Neutrophil (primary cell): ENCODE measurements around the gene CORO2A.
"Not testable (repeated sequence)": the region's sequence is repeated elsewhere in the genome, so short reads cannot be mapped to it uniquely, and the experiment has no call there.

ENCODE experiments used
- H3K27ac ChIP-seq: fragments of 200-600 bp; sonication (generic); 2 replicates; pipeline ENCODE4 v1.5.1; 2016; ENCODE audit warnings: mild to moderate bottlenecking, moderate library complexity
- H3K27me3 ChIP-seq: fragments of 200-600 bp; sonication (generic); 2 replicates; pipeline ENCODE4 v1.6.0; 2016; ENCODE audit warnings: mild to moderate bottlenecking
- H3K36me3 ChIP-seq: fragments of 200-600 bp; sonication (generic); 2 replicates; pipeline ENCODE4 v1.5.1; 2017
- H3K4me1 ChIP-seq, 2 experiments: fragments of 200-600 bp in 1 of 2; sonication (generic) in 1 of 2; 1 replicate in 1 of 2; 2 replicates in 1 of 2; pipeline versions ENCODE4 v1.5.1 to v1.6.1; 2013 to 2016; ENCODE audit warnings: low read depth in 1 of 2, low read length in 1 of 2, mild to moderate bottlenecking in 1 of 2, moderate library complexity in 1 of 2; ENCODE audit not compliant: control insufficient read depth in 1 of 2, insufficient read depth in 1 of 2
- H3K4me3 ChIP-seq, 2 experiments: fragments of 200-600 bp in 1 of 2; sonication (generic) in 1 of 2; 1 replicate in 1 of 2; 2 replicates in 1 of 2; pipeline ENCODE4 v1.5.1; 2013 to 2016; ENCODE audit warnings: low read depth in 1 of 2, low read length in 1 of 2, mild to moderate bottlenecking in 1 of 2, moderate library complexity in 1 of 2
- H3K9me3 ChIP-seq: fragments of 200-600 bp; sonication (generic); 2 replicates; pipeline ENCODE4 v1.5.1; 2016
- TF ChIP-seq, protein P1 (sequence below): fragments of 200-600 bp; sonication (generic); IDR thresholded peaks from 2 replicates; pipeline ENCODE4 v1.5.1; 2016; ENCODE audit warnings: antibody characterized with exemption

Gene CORO2A

DNA sequence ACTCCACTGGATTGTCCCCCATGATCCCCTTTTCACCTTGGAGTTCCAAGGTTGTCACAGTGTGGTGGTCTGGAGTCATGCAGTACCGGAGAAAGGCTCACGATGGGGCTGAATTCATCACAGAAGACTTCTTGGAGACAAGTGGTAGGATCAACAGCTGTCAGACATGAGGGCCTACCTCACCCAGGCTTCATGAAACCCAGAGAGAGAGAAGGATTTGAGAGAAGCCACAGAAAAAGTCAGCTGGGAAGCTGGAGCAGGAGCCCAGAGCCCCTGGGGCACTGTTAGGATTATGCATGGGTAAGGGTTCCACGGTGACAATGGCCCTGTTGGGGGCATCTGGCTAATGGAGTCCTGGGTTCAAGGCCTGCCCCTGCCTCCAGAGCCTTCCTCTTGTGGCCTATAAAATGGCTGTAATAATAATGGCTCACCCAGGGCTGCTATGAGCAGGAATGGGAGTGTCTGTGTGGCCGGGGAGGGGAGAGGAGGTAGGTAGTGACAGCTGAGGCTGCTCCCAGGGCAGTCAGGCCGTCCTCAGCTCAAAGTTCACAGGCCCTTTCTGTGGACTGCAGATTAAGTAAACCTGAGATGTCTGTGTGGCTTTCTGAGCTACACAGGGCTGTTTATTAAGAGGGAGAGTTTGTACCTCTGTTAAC is 74.3 kb downstream of the CORO2A start:
- peak overlapping the region; percentile 76 to 98 for H3K4me3 ChIP-seq
- no peaks in the 10 kb centered on the region for H3K27me3 ChIP-seq
- no peaks in the 10 kb centered on the region for H3K9me3 ChIP-seq
- peaks cover 4% of the 10 kb centered on the region for H3K36me3 ChIP-seq
- H3K27ac ChIP-seq, result peak overlapping the region; percentile 96
- TF ChIP-seq, protein P1, sequence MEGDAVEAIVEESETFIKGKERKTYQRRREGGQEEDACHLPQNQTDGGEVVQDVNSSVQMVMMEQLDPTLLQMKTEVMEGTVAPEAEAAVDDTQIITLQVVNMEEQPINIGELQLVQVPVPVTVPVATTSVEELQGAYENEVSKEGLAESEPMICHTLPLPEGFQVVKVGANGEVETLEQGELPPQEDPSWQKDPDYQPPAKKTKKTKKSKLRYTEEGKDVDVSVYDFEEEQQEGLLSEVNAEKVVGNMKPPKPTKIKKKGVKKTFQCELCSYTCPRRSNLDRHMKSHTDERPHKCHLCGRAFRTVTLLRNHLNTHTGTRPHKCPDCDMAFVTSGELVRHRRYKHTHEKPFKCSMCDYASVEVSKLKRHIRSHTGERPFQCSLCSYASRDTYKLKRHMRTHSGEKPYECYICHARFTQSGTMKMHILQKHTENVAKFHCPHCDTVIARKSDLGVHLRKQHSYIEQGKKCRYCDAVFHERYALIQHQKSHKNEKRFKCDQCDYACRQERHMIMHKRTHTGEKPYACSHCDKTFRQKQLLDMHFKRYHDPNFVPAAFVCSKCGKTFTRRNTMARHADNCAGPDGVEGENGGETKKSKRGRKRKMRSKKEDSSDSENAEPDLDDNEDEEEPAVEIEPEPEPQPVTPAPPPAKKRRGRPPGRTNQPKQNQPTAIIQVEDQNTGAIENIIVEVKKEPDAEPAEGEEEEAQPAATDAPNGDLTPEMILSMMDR, result no peak
- peaks cover 45 to 56% of the 10 kb centered on the region in 2 experiments for H3K4me1 ChIP-seq

DNA sequence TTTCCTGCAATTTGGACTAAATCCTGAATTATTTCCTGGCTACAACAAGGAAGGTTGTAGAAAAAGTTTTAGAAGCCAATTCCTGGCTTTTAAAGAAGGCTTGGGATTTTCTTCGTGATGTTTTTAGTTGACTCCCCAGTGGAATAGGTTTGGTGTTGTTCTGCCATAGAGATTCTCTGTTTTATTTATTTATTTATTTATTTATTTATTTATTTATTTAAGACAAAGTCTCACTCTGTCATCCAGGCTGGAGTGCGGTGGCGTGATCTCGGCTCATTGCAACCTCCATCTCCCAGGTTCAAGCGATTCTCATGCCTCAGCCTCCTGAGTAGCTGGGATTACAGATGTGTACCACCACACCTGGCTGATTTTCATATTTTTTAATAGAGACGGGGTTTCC is 75.3 kb downstream of the CORO2A start:
- Histone ChIP-seq H3K4me1 (peaks cover 49 to 57% of the 10 kb centered on the region in 2 experiments), H3K27ac (peak overlapping the region; percentile 96)
- not testable (repeated sequence) for H3K36me3 ChIP-seq, H3K27me3 ChIP-seq, H3K4me3 ChIP-seq, H3K9me3 ChIP-seq

DNA sequence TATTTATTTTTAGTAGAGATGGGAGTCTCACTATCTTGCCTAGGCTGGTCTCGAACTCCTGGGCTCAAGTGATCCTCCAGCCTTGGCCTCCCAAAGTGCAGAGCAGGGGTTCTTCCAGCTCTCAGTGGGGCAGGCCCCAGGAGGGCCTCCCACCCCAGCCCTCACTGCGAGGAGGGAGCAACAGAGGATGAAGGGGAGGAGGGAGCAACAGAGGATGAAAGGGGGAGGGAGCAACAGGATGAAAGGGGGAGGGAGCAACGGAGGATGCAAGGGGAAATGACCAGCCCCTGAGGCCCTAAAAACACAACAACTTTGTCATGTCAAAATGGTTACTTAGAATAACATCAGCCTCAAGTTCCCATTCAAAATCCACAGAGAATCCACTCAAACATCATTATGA is 83.4 kb downstream of the CORO2A start:
- Histone ChIP-seq H3K27ac (peak overlapping the region; percentile 82), H3K9me3 (no peaks in the 10 kb centered on the region), H3K36me3 (no peaks in the 10 kb centered on the region), H3K4me1 (peaks cover 37 to 57% of the 10 kb centered on the region in 2 experiments), H3K4me3 (no peak overlapping the region), H3K27me3 (no peaks in the 10 kb centered on the region)
- TF ChIP-seq, protein P1, result no peak

DNA sequence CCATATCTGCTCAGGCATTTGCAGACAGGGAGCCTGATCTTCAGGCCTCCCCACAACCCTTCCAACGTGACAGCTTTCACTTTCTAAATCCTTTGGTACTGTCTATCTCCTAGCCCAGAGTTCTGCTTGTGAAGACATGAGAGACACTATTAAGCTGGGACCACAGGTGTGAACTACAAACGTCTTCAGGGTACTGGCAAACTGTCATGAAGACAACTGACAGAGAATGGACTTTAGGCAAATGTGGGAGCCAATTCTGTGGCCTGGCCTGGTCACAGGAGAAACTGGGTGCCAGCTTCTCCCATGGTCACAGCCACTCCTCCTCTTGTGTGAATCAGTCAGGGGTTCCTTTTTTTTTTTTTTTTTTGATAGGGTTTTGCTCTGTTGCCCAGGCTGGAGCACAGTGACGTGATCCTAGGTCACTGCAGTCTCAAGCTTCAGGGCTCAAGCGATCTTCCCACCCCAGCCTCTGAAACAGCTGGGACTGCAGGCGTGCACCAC is 83.9 kb downstream of the CORO2A start:
- Histone ChIP-seq H3K27me3 (no peaks in the 10 kb centered on the region), H3K4me3 (peak overlapping the region in 1 of 2 experiments; percentile 12), H3K9me3 (no peaks in the 10 kb centered on the region), H3K27ac (peak overlapping the region; percentile 82), H3K36me3 (no peaks in the 10 kb centered on the region), H3K4me1 (peaks cover 41 to 60% of the 10 kb centered on the region in 2 experiments)
- TF ChIP-seq, protein P1, result no peak

DNA sequence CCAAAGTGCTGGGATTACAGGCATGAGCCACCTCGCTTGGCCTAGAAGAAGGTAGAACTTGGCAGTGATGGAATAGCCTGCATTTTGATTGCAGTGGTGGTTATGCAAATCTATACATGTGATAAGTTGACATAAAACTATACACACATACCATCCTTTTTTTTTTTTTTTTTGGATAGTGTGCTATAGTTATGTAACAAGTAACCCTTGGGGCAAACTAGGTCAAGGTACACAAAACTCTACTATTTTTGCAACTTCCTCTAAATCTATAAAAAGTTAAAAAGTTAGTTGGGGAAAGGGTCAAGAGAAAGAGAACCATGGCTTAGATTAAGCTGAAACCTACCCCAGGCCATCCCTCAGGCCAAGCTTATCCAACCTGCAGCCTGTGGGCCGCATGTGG is 84.5 kb downstream of the CORO2A start:
- Histone ChIP-seq H3K36me3 (no peaks in the 10 kb centered on the region), H3K27ac (peak overlapping the region; percentile 82), H3K27me3 (no peaks in the 10 kb centered on the region), H3K4me3 (peak overlapping the region in 1 of 2 experiments; percentile 12), H3K9me3 (no peaks in the 10 kb centered on the region), H3K4me1 (peaks cover 41 to 57% of the 10 kb centered on the region in 2 experiments)
- TF ChIP-seq, protein P1, result no peak

DNA sequence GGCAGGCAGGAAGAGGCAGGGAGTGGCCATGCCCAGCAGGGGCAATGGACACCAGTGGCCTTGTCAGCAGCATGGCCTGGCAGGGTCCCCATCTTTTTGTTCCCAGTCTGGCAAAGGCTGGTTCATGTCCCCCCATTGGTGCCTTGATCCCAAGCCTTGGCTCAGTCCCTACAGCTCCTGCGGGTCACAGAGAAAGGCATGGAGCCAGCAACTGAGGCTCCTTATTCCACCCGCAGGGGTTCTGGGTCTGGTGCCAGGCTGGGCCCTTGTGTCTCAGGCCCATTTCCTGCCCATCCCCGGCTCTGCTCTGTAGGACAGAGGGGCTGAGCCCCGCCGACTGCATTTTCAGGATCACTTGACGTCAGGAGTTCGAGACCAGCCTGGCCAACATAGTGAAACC is 87.4 kb downstream of the CORO2A start:
- Histone ChIP-seq H3K9me3 (no peaks in the 10 kb centered on the region), H3K27ac (peak overlapping the region; percentile 69), H3K27me3 (no peaks in the 10 kb centered on the region), H3K4me3 (no peak overlapping the region), H3K36me3 (no peaks in the 10 kb centered on the region), H3K4me1 (peaks cover 44 to 62% of the 10 kb centered on the region in 2 experiments)
- TF ChIP-seq, protein P1, result no peak
